ENCODE measurements around the gene ALDH3A1.

- no peak for TF ChIP-seq USF2 (IDR thresholded peaks at IDR 0.05; ENCODE audit: low read depth, low read length)
- no peak for TF ChIP-seq CEBPB (IDR thresholded peaks at IDR 0.05; ENCODE audit: low read depth, low read length)
- TF ChIP-seq CTCF (conservative IDR thresholded peaks at IDR 0.05; ENCODE audit: low read depth, low read length) = no peak
- no peak for TF ChIP-seq POLR2A (IDR thresholded peaks at IDR 0.05; ENCODE audit: low read depth, low read length)
- no peak for TF ChIP-seq RFX5 (IDR thresholded peaks at IDR 0.05; ENCODE audit: low read depth, low read length)
- no peak for TF ChIP-seq MXI1 (IDR thresholded peaks at IDR 0.05; ENCODE audit: borderline replicate concordance, low read depth, low read length)
- no peak for TF ChIP-seq BHLHE40 (IDR thresholded peaks at IDR 0.05; ENCODE audit: low read depth, low read length)
- TF ChIP-seq RAD21 (IDR thresholded peaks at IDR 0.05; ENCODE audit: low read length) = no peak
- TF ChIP-seq MAFK (IDR thresholded peaks at IDR 0.05; ENCODE audit: low read depth, low read length) = no peak
- no peak for TF ChIP-seq FOS (IDR thresholded peaks at IDR 0.05; ENCODE audit: low read depth, low read length)
- no peak for TF ChIP-seq RCOR1 (IDR thresholded peaks at IDR 0.05; ENCODE audit: insufficient replicate concordance, low read length)
- TF ChIP-seq SMC3 (IDR thresholded peaks at IDR 0.05; ENCODE audit: low read depth, low read length) = no peak
These were observed 42.9 kb downstream of the ALDH3A1 start for GRCh38 chr17:19705201-19705600.
